A549 (cell line): Measurements from ENCODE around the gene SRGAP3. TPM values are rescaled to one million over a fixed set of nuclear protein-coding genes. Genes with fewer than 3 reads are reported as not detected.

Experiments used
- ATAC-seq, 2 experiments: fragments of 200-7000 bp in 1 of 2; fragments of >200 bp in 1 of 2; cut with Nextera tagmentation in 1 of 2; cut with Tn5 transposase in 1 of 2; 3 replicates each; pipeline versions ENCODE4 v1.8.0 to v1.9.1; 2018 to 2020; ENCODE audit warnings: mild to moderate bottlenecking in 1 of 2, moderate library complexity in 1 of 2
- CTCF ChIA-PET: fragments of 300-600 bp; sonication (Branson Sonifier 250); formaldehyde crosslinking; extraction: SDS; loops from one replicate; lab custom pipeline; 2021; ENCODE audit warnings: antibody characterized with exemption, inconsistent platforms; lab: Yijun Ruan, JAX
- POLR2A ChIA-PET: fragments of 350-600 bp; formaldehyde crosslinking; extraction: SDS; loops from one replicate; lab custom pipeline; 2021; ENCODE audit warnings: antibody characterized with exemption, inconsistent platforms; lab: Yijun Ruan, JAX
- DNase-seq, 2 experiments: peaks; one replicate each; pipeline versions ENCODE4 v3.0.0 to v3.0.0-alpha.2; 2011 to 2016; ENCODE audit warnings: low read depth in 1 of 2, low spot score in 1 of 2
- FAIRE-seq: peaks from 2 replicates; lab custom pipeline; 2011; peaks lifted over from hg19 to GRCh38; lab: Jason Lieb, UNC
- H3K27ac ChIP-seq, 2 experiments: fragments of >200 bp; sonication (Bioruptor Twin); formaldehyde crosslinking; 3 replicates each; pipeline ENCODE4 v1.5.1; 2016 to 2017
- H3K4me1 ChIP-seq: fragments of >200 bp; sonication (Bioruptor Twin); formaldehyde crosslinking; 3 replicates; pipeline ENCODE4 v1.6.1; 2016
- H3K4me2 ChIP-seq: fragments of >200 bp; sonication (Bioruptor Twin); formaldehyde crosslinking; 3 replicates; pipeline ENCODE4 v1.6.1; 2016
- H3K4me3 ChIP-seq: fragments of >200 bp; sonication (Bioruptor Twin); formaldehyde crosslinking; 3 replicates; pipeline ENCODE4 v1.5.1; 2016
- H3K9me3 ChIP-seq: fragments of >200 bp; sonication (Bioruptor Twin); formaldehyde crosslinking; 3 replicates; pipeline ENCODE4 v1.6.1; 2016
- BHLHE40 ChIP-seq: IDR thresholded peaks from 2 replicates; pipeline ENCODE4 v1.6.1; 2012; ENCODE audit warnings: low read depth, low read length, inconsistent platforms
- CBX2 ChIP-seq: fragments of 200-600 bp; sonication (generic); IDR thresholded peaks from 2 replicates; pipeline ENCODE4 v1.6.1; 2016; ENCODE audit warnings: low read depth, mild to moderate bottlenecking, borderline replicate concordance
- CHD2 ChIP-seq: fragments of 150-350 bp; IDR thresholded peaks from 2 replicates; pipeline ENCODE4 v1.6.1; 2014; ENCODE audit warnings: low read length; ENCODE audit not compliant: partially characterized antibody
- CHD4 ChIP-seq: fragments of 200-600 bp; sonication (generic); IDR thresholded peaks from 2 replicates; pipeline ENCODE4 v1.6.1; 2016; ENCODE audit warnings: antibody characterized with exemption, mild to moderate bottlenecking, borderline replicate concordance
- CTCF ChIP-seq: fragments of >200 bp; sonication (Bioruptor Twin); formaldehyde crosslinking; IDR thresholded peaks from 3 replicates; pipeline ENCODE4 v1.5.1; 2016
- EHMT2 ChIP-seq: fragments of 200-600 bp; sonication (generic); IDR thresholded peaks from 2 replicates; pipeline ENCODE4 v1.6.1; 2016; ENCODE audit warnings: antibody characterized with exemption, low read depth, mild to moderate bottlenecking, moderate library complexity
- FOXS1 ChIP-seq: fragments of 250-450 bp; sonication (Bioruptor Pico); IDR thresholded peaks from 2 replicates; pipeline ENCODE4 v1.5.0; 2020; ENCODE audit warnings: mild to moderate bottlenecking, moderate library complexity
- HDAC2 ChIP-seq: fragments of 200-600 bp; sonication (generic); IDR thresholded peaks from 2 replicates; pipeline ENCODE4 v1.6.1; 2016
- HES2 ChIP-seq: fragments of >200 bp; sonication (Bioruptor Twin); formaldehyde crosslinking; IDR thresholded peaks from 2 replicates; pipeline ENCODE4 v1.6.1; 2016
- HEYL ChIP-seq: fragments of 250-450 bp; sonication (Bioruptor Pico); IDR thresholded peaks from 2 replicates; pipeline ENCODE4 v1.8.0; 2021; ENCODE audit warnings: mild to moderate bottlenecking, moderate library complexity
- JUN ChIP-seq, 2 experiments: fragments of >200 bp; sonication (Bioruptor Twin); formaldehyde crosslinking; IDR thresholded peaks; 2 replicates in 1 of 2; 3 replicates in 1 of 2; pipeline ENCODE4 v1.6.1; 2016 to 2017
- MAZ ChIP-seq: fragments of 150-350 bp; IDR thresholded peaks from 2 replicates; pipeline ENCODE4 v1.6.1; 2014; ENCODE audit warnings: antibody characterized with exemption, low read depth, low read length, borderline replicate concordance
- PHF8 ChIP-seq: fragments of 200-600 bp; sonication (generic); IDR thresholded peaks from 2 replicates; pipeline ENCODE4 v1.6.1; 2016; ENCODE audit warnings: low read depth, mild to moderate bottlenecking, antibody characterized with exemption, moderate library complexity, borderline replicate concordance
- POLR2AphosphoS2 ChIP-seq: conservative IDR thresholded peaks from 2 replicates; pipeline ENCODE4 v1.6.1; 2012; ENCODE audit warnings: low read length, improper control_type of control experiment, inconsistent platforms
- RAD21 ChIP-seq, 2 experiments: fragments of >200 bp in 1 of 2; sonication (Bioruptor Twin) in 1 of 2; formaldehyde crosslinking in 1 of 2; IDR thresholded peaks in 1 of 2; conservative IDR thresholded peaks in 1 of 2; 2 replicates in 1 of 2; 3 replicates in 1 of 2; pipeline ENCODE4 v1.6.1; 2012 to 2018; ENCODE audit warnings: inconsistent platforms in 1 of 2
- RCOR1 ChIP-seq: fragments of 150-350 bp; IDR thresholded peaks from 2 replicates; pipeline ENCODE4 v1.6.1; 2014; ENCODE audit warnings: antibody characterized with exemption, low read length, low read depth
- TP53 ChIP-seq: fragments of 250-450 bp; sonication (Bioruptor Pico); IDR thresholded peaks from 2 replicates; pipeline ENCODE4 v1.5.0; 2021; ENCODE audit warnings: mild to moderate bottlenecking, moderate library complexity
- USF2 ChIP-seq: fragments of 450-650 bp; IDR thresholded peaks from 2 replicates; pipeline ENCODE4 v1.6.1; 2014; ENCODE audit warnings: antibody characterized with exemption
- WGBS: methylation state at CpG from one replicate; pipeline ENCODE4 v1.1.6; 2017; ENCODE audit errors: missing lambda C conversion rate; 5-methylcytosine and 5-hydroxymethylcytosine counted together
- polyA plus RNA-seq, 4 experiments: library from polyadenylated mRNA; depleted of rRNA in 3 of 4; stranded (reverse); fragments of >200 nt; fragmentation: RNase III in 1 of 4; extraction: RNeasy Plus Mini Kit Qiagen cat#74134 plus additional on column Dnase treatment in 1 of 4; gene quantifications; 2 replicates in 3 of 4; 3 replicates in 1 of 4; pipeline ENCODE4 v1.2.3, GENCODE V29; 2011 to 2017
- TF ChIP-seq, protein P1 (sequence below): IDR thresholded peaks from 2 replicates; pipeline ENCODE4 v1.6.1; 2012; ENCODE audit warnings: low read depth, borderline replicate concordance
- TF ChIP-seq, protein P2 (sequence below): IDR thresholded peaks from 2 replicates; pipeline ENCODE4 v1.6.1; 2012
- TF ChIP-seq, protein P3 (sequence below): IDR thresholded peaks from 2 replicates; pipeline ENCODE4 v1.6.1; 2012

Gene SRGAP3
- polyA plus RNA-seq, 2 of the 4 experiments (the other 2 are of a cell fraction) = 1.6 to 2.5 TPM

DNA sequence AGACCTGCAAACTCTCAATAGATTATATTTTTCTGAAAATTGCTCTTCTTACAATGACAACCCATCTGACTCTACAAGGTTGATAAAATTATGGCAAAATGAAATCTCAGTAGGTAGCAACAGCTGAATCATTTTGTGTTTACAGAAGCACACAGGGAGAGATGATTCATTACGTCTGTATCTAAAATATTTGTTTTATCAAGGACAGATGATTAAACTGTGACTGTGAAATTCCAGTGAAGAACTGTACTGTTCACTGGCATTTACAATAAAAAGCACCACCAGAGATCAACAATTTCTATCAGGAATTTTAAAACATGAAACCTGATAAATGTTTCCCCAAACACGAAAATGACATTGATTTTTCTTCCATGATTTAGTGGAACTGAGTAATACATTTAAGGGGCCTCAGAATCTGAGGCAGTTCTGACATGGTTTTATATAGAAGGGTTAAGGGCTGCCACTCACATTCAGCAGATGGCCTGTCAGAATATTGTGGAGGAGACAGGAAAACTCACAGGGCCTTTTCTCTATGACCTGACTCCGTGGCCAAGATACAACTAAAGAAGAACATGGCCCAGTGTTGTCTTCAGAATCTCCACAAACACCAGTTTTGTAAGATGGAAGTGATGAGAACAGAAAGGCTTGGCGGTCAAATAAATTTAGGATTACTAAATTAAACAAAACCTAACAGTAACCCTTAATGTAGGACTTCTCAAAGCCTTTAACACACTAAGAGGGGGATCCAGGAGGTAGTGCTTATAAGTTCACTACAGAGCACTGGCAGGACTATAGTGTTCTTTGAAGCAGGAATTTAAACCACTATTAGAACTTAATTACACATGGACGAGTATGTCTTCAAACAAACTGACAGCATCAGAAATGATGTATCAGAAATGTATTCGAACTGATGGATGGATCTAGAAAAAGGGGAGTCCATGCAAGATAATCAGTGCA, 312.1 kb downstream of the SRGAP3 start (continued):
- TF ChIP-seq FOXS1 (peak; percentile 80; the same call in 1 of the 2 replicates), RAD21 (conservative IDR thresholded peaks at IDR 0.05 in 1 of 2, IDR thresholded peaks at IDR 0.05 in 1 of 2) (peak in 1 of 2 experiments; percentile 21; a peak in 2 of 5 replicates)
- TF ChIP-seq, all 56 proteins: peak for 13

GRCh38 chr3:8932507-8932906, 316.9 kb downstream of the SRGAP3 start:
- Histone ChIP-seq H3K27ac (no peak overlapping the region), H3K4me1 (peaks cover 25% of the 10 kb centered on the region), H3K4me3 (no peak overlapping the region), H3K4me2 (no peak overlapping the region), H3K9me3 (no peaks in the 10 kb centered on the region)
- ChIA-PET POLR2A (no interaction called here), CTCF (interaction anchor here (1.3 kb wide), 1 partner anchor 163 kb away, joined by 3 read pairs; the partner anchor contains the start of gene OXTR)
- ATAC-seq (no peak), FAIRE-seq (no peak), DNase-seq (no peak)
- TF ChIP-seq RCOR1 (no peak), PHF8 (no peak), CHD4 (no peak), HEYL (CRISPR knock-in tag) (no peak), CBX2 (no peak), CHD2 (no peak), USF2 (no peak), TP53 (no peak), BHLHE40 (no peak), MAZ (no peak)
- TF ChIP-seq, protein P1, sequence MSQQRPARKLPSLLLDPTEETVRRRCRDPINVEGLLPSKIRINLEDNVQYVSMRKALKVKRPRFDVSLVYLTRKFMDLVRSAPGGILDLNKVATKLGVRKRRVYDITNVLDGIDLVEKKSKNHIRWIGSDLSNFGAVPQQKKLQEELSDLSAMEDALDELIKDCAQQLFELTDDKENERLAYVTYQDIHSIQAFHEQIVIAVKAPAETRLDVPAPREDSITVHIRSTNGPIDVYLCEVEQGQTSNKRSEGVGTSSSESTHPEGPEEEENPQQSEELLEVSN = no peak
- 90% methylated on average over 2 of the region's 2 CpGs for WGBS

- FAIRE-seq (no peak), DNase-seq (no peak), ATAC-seq (peak in 1 of 2 experiments; percentile 59; a peak in 2 of 6 replicates)
- Histone ChIP-seq H3K4me1 (peaks cover 16% of the 10 kb centered on the region), H3K4me3 (no peak overlapping the region), H3K4me2 (peak overlapping the region; percentile 48), H3K9me3 (no peaks in the 10 kb centered on the region), H3K27ac (peak overlapping the region in 1 of 2 experiments; percentile 44; a peak in 2 of 6 replicates)
- CTCF ChIA-PET = no interaction called here
- POLR2A ChIA-PET = no interaction called here
- TF ChIP-seq JUN (IDR thresholded peaks at IDR 0.05) (no peak), TP53 (no peak), HES2 (no peak), POLR2AphosphoS2 (no peak), HDAC2 (no peak), BHLHE40 (no peak), CTCF (no peak), EHMT2 (no peak)
- TF ChIP-seq, protein P1 = no peak
- TF ChIP-seq, protein P2, sequence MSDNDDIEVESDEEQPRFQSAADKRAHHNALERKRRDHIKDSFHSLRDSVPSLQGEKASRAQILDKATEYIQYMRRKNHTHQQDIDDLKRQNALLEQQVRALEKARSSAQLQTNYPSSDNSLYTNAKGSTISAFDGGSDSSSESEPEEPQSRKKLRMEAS = no peak
- TF ChIP-seq, protein P3, sequence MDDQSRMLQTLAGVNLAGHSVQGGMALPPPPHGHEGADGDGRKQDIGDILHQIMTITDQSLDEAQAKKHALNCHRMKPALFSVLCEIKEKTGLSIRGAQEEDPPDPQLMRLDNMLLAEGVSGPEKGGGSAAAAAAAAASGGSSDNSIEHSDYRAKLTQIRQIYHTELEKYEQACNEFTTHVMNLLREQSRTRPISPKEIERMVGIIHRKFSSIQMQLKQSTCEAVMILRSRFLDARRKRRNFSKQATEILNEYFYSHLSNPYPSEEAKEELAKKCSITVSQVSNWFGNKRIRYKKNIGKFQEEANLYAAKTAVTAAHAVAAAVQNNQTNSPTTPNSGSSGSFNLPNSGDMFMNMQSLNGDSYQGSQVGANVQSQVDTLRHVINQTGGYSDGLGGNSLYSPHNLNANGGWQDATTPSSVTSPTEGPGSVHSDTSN = no peak
- TF ChIP-seq, all 56 proteins: peak for 0
- 62% methylated on average over 3 of the region's 3 CpGs for WGBS
Measured at GRCh38 chr3:8931342-8931741, 318.1 kb downstream of the SRGAP3 start.
